Peyer's patch (tissue), 4 donors: ENCODE results near the gene BRD1. TPM values are rescaled to one million over a fixed set of nuclear protein-coding genes. Genes with fewer than 3 reads are reported as not detected.

Experiments
- DNase-seq, 3 donors: peaks; one replicate each; pipeline ENCODE4 v3.0.0-alpha.2; 2017 to 2019
- H3K27ac ChIP-seq, 4 donors: fragments of 200-600 bp; sonication (generic); one replicate each; pipeline ENCODE4 v1.5.1; 2016 to 2019
- H3K27me3 ChIP-seq, 2 donors: fragments of 200-600 bp; sonication (generic); one replicate each; pipeline ENCODE4 v1.5.1; 2019
- H3K36me3 ChIP-seq, 3 donors: fragments of 200-600 bp; sonication (generic); one replicate each; pipeline ENCODE4 v1.5.1; 2016 to 2019
- H3K4me1 ChIP-seq, 4 donors: fragments of 200-600 bp; sonication (generic); one replicate each; pipeline ENCODE4 v1.5.1; 2016 to 2019
- H3K4me3 ChIP-seq, 4 donors: fragments of 200-600 bp; sonication (generic); 1 replicate in 3 of 4; 2 replicates in 1 of 4; pipeline ENCODE4 v1.5.1; 2016 to 2019; ENCODE audit warnings: mild to moderate bottlenecking in 1 of 4
- H3K9me3 ChIP-seq, 4 donors: fragments of 200-600 bp; sonication (generic); one replicate each; pipeline ENCODE4 v1.5.1; 2016 to 2019; ENCODE audit warnings: mild to moderate bottlenecking in 1 of 4
- POLR2A ChIP-seq, 2 donors: fragments of 450-650 bp; IDR thresholded peaks; one replicate each; pipeline ENCODE4 v1.5.1; 2017; ENCODE audit warnings: antibody characterized with exemption in 2 of 2, mild to moderate bottlenecking in 2 of 2, moderate library complexity in 2 of 2
- total RNA-seq, 4 donors: library from RNA; depleted of rRNA; stranded (reverse); fragments of >200 nt; gene quantifications; one replicate each; pipeline ENCODE4 v1.1.0, GENCODE V29; 2016
- TF ChIP-seq, protein P1 (sequence below), 6 experiments: fragments of 450-650 bp in 4 of 6; fragments of 200-600 bp in 2 of 6; sonication (generic) in 1 of 6; IDR thresholded peaks; one replicate each; pipeline ENCODE4 v1.5.1; 2017 to 2019; ENCODE audit warnings: antibody characterized with exemption in 6 of 6, mild to moderate bottlenecking in 3 of 6, moderate library complexity in 1 of 6

Gene BRD1
- 100 to 1,000 TPM in 1 of 4 donors, 10 to 100 TPM in 3; 54.1 to 126 (median 78.5) TPM for total RNA-seq

DNA sequence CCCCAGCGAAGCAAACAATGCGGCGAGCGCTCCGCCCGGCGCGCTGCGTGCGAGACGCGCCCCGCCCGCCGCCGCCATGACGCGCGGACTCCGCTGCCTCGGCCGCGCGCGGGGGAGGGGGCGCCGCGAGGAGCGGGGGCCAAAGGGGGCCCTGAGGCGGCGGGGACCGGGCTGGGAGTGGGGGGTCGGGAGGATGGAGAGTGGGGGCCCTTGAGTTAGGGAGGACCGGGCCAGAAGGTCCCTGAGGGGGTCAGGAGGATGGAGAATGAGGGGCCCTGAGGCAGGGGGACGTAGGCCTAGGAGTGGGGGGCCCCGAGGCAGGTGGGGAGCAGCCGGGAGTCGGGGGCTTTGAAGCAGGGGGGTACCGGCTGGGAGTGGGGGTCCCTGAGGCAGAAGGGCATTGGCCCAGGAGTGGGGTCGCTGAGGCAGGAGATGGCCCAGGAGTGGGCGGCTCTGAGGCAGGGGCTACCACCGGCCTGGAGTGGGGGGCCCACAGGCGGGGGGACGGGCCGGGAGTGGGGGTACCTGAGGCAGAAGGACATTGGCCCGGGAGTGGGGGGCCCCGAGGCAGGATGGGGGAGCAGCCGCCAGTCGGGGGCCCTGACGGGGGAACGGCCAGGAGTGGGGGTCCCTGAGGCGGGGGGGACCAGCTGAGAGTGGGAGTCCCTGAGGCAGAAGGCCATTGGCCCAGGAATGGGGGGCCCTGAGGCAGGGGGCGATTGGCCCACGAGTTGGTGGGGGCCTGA is at the start of gene BRD1:
BRD1 (minus strand) TSS at position 21 of the 746 bp plus-strand sequence. CDS start 3,556 bp downstream, outside the sequence.
- peak; percentile 56 to 83 (median 77) for DNase-seq
- H3K9me3 ChIP-seq, result no peaks in the 10 kb centered on the region

GRCh38 chr22:49873228-49873940 is 45.7 kb upstream of the BRD1 start:
- no peaks in the 10 kb centered on the region for H3K27me3 ChIP-seq
- H3K36me3 ChIP-seq, result no peaks in the 10 kb centered on the region
- H3K4me1 ChIP-seq, result no peaks in the 10 kb centered on the region
- TF ChIP-seq, protein P1, sequence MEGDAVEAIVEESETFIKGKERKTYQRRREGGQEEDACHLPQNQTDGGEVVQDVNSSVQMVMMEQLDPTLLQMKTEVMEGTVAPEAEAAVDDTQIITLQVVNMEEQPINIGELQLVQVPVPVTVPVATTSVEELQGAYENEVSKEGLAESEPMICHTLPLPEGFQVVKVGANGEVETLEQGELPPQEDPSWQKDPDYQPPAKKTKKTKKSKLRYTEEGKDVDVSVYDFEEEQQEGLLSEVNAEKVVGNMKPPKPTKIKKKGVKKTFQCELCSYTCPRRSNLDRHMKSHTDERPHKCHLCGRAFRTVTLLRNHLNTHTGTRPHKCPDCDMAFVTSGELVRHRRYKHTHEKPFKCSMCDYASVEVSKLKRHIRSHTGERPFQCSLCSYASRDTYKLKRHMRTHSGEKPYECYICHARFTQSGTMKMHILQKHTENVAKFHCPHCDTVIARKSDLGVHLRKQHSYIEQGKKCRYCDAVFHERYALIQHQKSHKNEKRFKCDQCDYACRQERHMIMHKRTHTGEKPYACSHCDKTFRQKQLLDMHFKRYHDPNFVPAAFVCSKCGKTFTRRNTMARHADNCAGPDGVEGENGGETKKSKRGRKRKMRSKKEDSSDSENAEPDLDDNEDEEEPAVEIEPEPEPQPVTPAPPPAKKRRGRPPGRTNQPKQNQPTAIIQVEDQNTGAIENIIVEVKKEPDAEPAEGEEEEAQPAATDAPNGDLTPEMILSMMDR (IDR thresholded peaks at IDR 0.05), result no peak
- no peak for TF ChIP-seq POLR2A (IDR thresholded peaks at IDR 0.05)
- no peak overlapping the region for H3K4me3 ChIP-seq
- H3K27ac ChIP-seq, result no peak overlapping the region
- no peak for DNase-seq
- H3K9me3 ChIP-seq, result no peaks in the 10 kb centered on the region

More for the DNA sequence above, at the start of gene BRD1:
- TF ChIP-seq, protein P1 (IDR thresholded peaks at IDR 0.05), result no peak
- TF ChIP-seq POLR2A (IDR thresholded peaks at IDR 0.05), result peak in 1 of 2 donors; percentile 41
- Histone ChIP-seq H3K27ac (peak within 1 kb of the TSS; percentile 86 to 94 (median 90)), H3K4me1 (peaks cover 0 to 29% (median 18%) of the 10 kb centered on the region in 4 donors), H3K27me3 (no peaks in the 10 kb centered on the region), H3K36me3 (peaks cover 0 to 11% (median 0%) of the 10 kb centered on the region in 3 donors), H3K4me3 (peak within 1 kb of the TSS; percentile 72 to 94 (median 90))

DNA sequence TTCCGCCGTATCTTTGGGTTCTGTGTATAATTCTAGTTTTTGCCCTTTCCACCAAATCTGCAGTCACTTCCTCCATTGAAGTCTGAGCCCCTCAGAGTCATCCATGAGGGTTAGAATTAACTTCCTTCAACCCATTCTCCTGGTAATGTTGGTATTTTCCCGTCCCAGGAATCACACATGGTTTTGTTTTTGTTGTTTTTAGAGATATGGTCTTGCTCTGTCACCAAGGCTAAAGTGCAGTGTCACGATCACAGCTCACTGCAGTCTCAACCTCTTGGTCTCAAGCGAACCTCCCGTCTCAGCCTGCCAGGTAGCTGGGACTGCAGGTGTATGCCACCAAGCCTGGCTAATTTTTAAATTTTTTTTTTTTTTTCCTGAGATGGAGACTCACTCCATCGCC is 44.7 kb upstream of the BRD1 start:
- H3K27ac ChIP-seq, result no peak overlapping the region
- H3K27me3 ChIP-seq, result no peaks in the 10 kb centered on the region
- no peaks in the 10 kb centered on the region for H3K9me3 ChIP-seq
- H3K4me1 ChIP-seq, result no peaks in the 10 kb centered on the region
- no peaks in the 10 kb centered on the region for H3K36me3 ChIP-seq
- DNase-seq, result no peak
- no peak overlapping the region for H3K4me3 ChIP-seq
- no peak for TF ChIP-seq POLR2A (IDR thresholded peaks at IDR 0.05)
- TF ChIP-seq, protein P1 (IDR thresholded peaks at IDR 0.05), result no peak

GRCh38 chr22:49871482-49871881 is 43.8 kb upstream of the BRD1 start:
- Histone ChIP-seq H3K4me3 (no peak overlapping the region), H3K27me3 (no peaks in the 10 kb centered on the region), H3K9me3 (no peaks in the 10 kb centered on the region), H3K4me1 (no peaks in the 10 kb centered on the region), H3K36me3 (no peaks in the 10 kb centered on the region), H3K27ac (no peak overlapping the region)
- TF ChIP-seq, protein P1 (IDR thresholded peaks at IDR 0.05), result no peak
- no peak for TF ChIP-seq POLR2A (IDR thresholded peaks at IDR 0.05)
- no peak for DNase-seq

DNA sequence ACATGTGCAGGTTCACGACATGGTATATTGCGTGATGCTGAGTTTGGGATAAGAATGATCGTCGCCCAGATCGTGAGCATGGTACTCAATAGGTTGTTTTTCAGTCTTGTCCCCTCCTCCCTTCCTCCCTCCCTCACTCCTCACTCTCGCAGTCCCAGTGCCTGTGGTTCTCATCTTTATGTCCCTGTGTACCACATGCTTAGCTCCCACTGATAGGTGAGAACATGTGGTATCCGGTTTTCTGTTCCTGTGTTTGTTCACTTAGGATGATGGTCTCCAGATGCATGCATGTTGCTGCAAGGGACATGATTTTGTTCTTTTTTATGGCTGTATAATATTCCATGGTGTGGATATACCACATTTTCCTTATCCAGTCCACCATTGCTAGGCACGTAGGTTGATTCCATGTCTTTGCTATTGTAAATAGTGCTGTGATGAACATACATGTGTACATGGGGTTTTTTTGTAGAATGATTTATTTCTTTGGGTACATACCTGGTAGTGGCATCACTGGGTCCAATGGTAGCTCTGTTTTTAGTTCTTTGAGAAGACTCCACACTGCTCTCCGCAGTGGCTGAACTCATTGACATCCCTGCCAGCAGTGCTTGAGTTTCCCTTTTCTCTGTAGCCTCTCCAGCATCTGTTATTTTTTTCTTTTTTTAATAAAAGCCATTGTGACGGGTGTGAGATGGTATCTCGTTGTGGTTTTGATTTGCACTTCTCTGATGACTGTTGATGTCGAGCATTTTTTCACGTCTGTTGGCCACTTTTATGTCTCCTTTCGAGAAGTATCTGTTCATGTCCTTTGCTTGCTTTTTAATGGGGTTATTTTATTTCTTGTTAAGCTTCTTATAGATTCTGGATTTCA is 42.4 kb upstream of the BRD1 start:
- no peak for TF ChIP-seq POLR2A (IDR thresholded peaks at IDR 0.05)
- TF ChIP-seq, protein P1 (IDR thresholded peaks at IDR 0.05), result no peak
- H3K27ac ChIP-seq, result peak overlapping the region in 2 of 4 donors; percentile 17 to 47
- H3K4me3 ChIP-seq, result no peak overlapping the region
- H3K27me3 ChIP-seq, result no peaks in the 10 kb centered on the region
- DNase-seq, result no peak
- H3K4me1 ChIP-seq, result no peaks in the 10 kb centered on the region
- no peaks in the 10 kb centered on the region for H3K9me3 ChIP-seq
- H3K36me3 ChIP-seq, result no peaks in the 10 kb centered on the region
